Hepatocyte (in vitro differentiated cells): ENCODE results near the gene IL4R. TPM values are rescaled to one million over a fixed set of nuclear protein-coding genes. Genes with fewer than 3 reads are reported as not detected.

Experiments
- DNase-seq: peaks from one replicate; pipeline ENCODE4 v3.0.0-alpha.2; 2016; ENCODE audit warnings: low spot score
- H2AFZ ChIP-seq: fragments of 200-600 bp; sonication (generic); 2 replicates; pipeline ENCODE4 v1.6.0; 2016; ENCODE audit warnings: antibody characterized with exemption, mild to moderate bottlenecking
- H3K27ac ChIP-seq: fragments of 200-600 bp; sonication (generic); 2 replicates; pipeline ENCODE4 v1.5.1; 2016; ENCODE audit warnings: mild to moderate bottlenecking
- H3K27me3 ChIP-seq: fragments of 200-600 bp; sonication (generic); 2 replicates; pipeline ENCODE4 v1.6.1; 2016
- H3K36me3 ChIP-seq: fragments of 200-600 bp; sonication (generic); replicated peaks from 2 replicates; pipeline ENCODE4 v1.5.1; 2016; ENCODE audit warnings: low read depth; ENCODE audit not compliant: insufficient read depth
- H3K4me1 ChIP-seq: fragments of 200-600 bp; sonication (generic); 2 replicates; pipeline ENCODE4 v1.5.1; 2016; ENCODE audit warnings: mild to moderate bottlenecking, moderate library complexity; ENCODE audit not compliant: insufficient read depth
- H3K4me2 ChIP-seq: fragments of 200-600 bp; sonication (generic); 2 replicates; pipeline ENCODE4 v1.6.0; 2016
- H3K4me3 ChIP-seq: fragments of 200-600 bp; sonication (generic); 2 replicates; pipeline ENCODE4 v1.5.1; 2016; ENCODE audit warnings: mild to moderate bottlenecking
- H3K79me2 ChIP-seq: fragments of 200-600 bp; sonication (generic); 2 replicates; pipeline ENCODE4 v1.6.0; 2017; ENCODE audit warnings: mild to moderate bottlenecking
- H3K9me2 ChIP-seq: fragments of 200-600 bp; sonication (generic); replicated peaks from 2 replicates; pipeline ENCODE4 v1.6.0; 2017; ENCODE audit warnings: mild to moderate bottlenecking; ENCODE audit not compliant: insufficient read depth
- H3K9me3 ChIP-seq: fragments of 200-600 bp; sonication (generic); 2 replicates; pipeline ENCODE4 v1.5.1; 2016; ENCODE audit warnings: low read depth, mild to moderate bottlenecking
- H4K20me1 ChIP-seq: fragments of 200-600 bp; sonication (generic); 2 replicates; pipeline ENCODE4 v1.6.0; 2016; ENCODE audit warnings: mild to moderate bottlenecking; ENCODE audit not compliant: insufficient read depth, poor library complexity, severe bottlenecking
- EZH2 ChIP-seq: fragments of 200-600 bp; sonication (generic); IDR thresholded peaks from 2 replicates; pipeline ENCODE4 v1.6.1; 2016; ENCODE audit warnings: antibody characterized with exemption, mild to moderate bottlenecking, borderline replicate concordance
- EZH2phosphoT487 ChIP-seq: fragments of 200-600 bp; sonication (generic); IDR thresholded peaks from one replicate; pipeline ENCODE4 v1.6.1; 2018; ENCODE audit warnings: antibody characterized with exemption, mild to moderate bottlenecking, low read depth, moderate library complexity; ENCODE audit not compliant: unreplicated experiment, severe bottlenecking
- WGBS: methylation state at CpG from one replicate; pipeline ENCODE4 v1.1.6; 2016; ENCODE audit warnings: low lambda C conversion rate; ENCODE audit errors: missing lambda C conversion rate; 5-methylcytosine and 5-hydroxymethylcytosine counted together
- polyA plus RNA-seq: library from polyadenylated mRNA; unstranded; fragments of >200 nt; fragmentation: Nextera tagmentation; extraction: Ambion mirVana; gene quantifications from 2 replicates; pipeline ENCODE4 v1.2.1, GENCODE V29; 2016
- total RNA-seq: library from RNA; depleted of rRNA; stranded (reverse); fragments of >200 nt; gene quantifications from 2 replicates; pipeline ENCODE4 v1.2.3, GENCODE V29; 2014
- TF ChIP-seq, protein P1 (sequence below): fragments of 200-600 bp; sonication (generic); IDR thresholded peaks from 2 replicates; pipeline ENCODE4 v1.5.1; 2016; ENCODE audit warnings: antibody characterized with exemption, mild to moderate bottlenecking; ENCODE audit not compliant: poor library complexity

Gene IL4R
- total and polyA plus RNA-seq, 2 experiments from 2014 or later = 22.3 to 23.6 TPM

- no peaks in the 10 kb centered on the region for H3K9me3 ChIP-seq
- no peak for DNase-seq
- no peak overlapping the region for H3K27ac ChIP-seq
- H3K4me1 ChIP-seq = peaks cover 15% of the 10 kb centered on the region
- H2AFZ ChIP-seq = no peak overlapping the region
- 91% methylated on average over 14 of the region's 14 CpGs for WGBS
- H3K9me2 ChIP-seq = no peaks in the 10 kb centered on the region
- no peak overlapping the region for H3K4me2 ChIP-seq
- H3K36me3 ChIP-seq = no peaks in the 10 kb centered on the region
- no peak for TF ChIP-seq EZH2
- TF ChIP-seq, protein P1, sequence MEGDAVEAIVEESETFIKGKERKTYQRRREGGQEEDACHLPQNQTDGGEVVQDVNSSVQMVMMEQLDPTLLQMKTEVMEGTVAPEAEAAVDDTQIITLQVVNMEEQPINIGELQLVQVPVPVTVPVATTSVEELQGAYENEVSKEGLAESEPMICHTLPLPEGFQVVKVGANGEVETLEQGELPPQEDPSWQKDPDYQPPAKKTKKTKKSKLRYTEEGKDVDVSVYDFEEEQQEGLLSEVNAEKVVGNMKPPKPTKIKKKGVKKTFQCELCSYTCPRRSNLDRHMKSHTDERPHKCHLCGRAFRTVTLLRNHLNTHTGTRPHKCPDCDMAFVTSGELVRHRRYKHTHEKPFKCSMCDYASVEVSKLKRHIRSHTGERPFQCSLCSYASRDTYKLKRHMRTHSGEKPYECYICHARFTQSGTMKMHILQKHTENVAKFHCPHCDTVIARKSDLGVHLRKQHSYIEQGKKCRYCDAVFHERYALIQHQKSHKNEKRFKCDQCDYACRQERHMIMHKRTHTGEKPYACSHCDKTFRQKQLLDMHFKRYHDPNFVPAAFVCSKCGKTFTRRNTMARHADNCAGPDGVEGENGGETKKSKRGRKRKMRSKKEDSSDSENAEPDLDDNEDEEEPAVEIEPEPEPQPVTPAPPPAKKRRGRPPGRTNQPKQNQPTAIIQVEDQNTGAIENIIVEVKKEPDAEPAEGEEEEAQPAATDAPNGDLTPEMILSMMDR = no peak
- no peak for TF ChIP-seq EZH2phosphoT487
- H3K79me2 ChIP-seq = no peaks in the 10 kb centered on the region
- H3K4me3 ChIP-seq = no peak overlapping the region
- H4K20me1 ChIP-seq = no peaks in the 10 kb centered on the region
- H3K27me3 ChIP-seq = no peaks in the 10 kb centered on the region
These were observed 53.1 kb downstream of the IL4R start for GRCh38 chr16:27366687-27367460.

GRCh38 chr16:27367461-27368357 lies 53.9 kb downstream of the IL4R start:
- Histone ChIP-seq H3K27me3 (no peaks in the 10 kb centered on the region), H3K4me3 (no peak overlapping the region), H3K36me3 (no peaks in the 10 kb centered on the region), H2AFZ (no peak overlapping the region), H3K27ac (no peak overlapping the region), H3K9me3 (no peaks in the 10 kb centered on the region), H3K79me2 (no peaks in the 10 kb centered on the region), H3K4me2 (peak overlapping the region; percentile 57), H3K9me2 (no peaks in the 10 kb centered on the region), H3K4me1 (peaks cover 15% of the 10 kb centered on the region), H4K20me1 (no peaks in the 10 kb centered on the region)
- DNase-seq = peak; percentile 86
- 71% methylated on average over 26 of the region's 27 CpGs for WGBS
- TF ChIP-seq, protein P1 = peak; percentile 81
- TF ChIP-seq EZH2phosphoT487 = no peak

- Histone ChIP-seq H3K27ac (no peak overlapping the region), H3K36me3 (no peaks in the 10 kb centered on the region), H3K9me3 (no peaks in the 10 kb centered on the region), H3K79me2 (no peaks in the 10 kb centered on the region), H3K4me3 (no peak overlapping the region), H3K27me3 (no peaks in the 10 kb centered on the region), H3K4me2 (no peak overlapping the region), H4K20me1 (no peaks in the 10 kb centered on the region), H3K4me1 (peaks cover 15% of the 10 kb centered on the region), H2AFZ (no peak overlapping the region), H3K9me2 (no peaks in the 10 kb centered on the region)
- 57% methylated on average over 8 of the region's 9 CpGs for WGBS
- DNase-seq = no peak
- TF ChIP-seq EZH2phosphoT487 (no peak), EZH2 (no peak)
- TF ChIP-seq, protein P1 = no peak
These were observed 54.6 kb downstream of the IL4R start for GRCh38 chr16:27368358-27368722.
